ENCODE measurements around the gene SLC7A10.

GRCh38 chr19:33215438-33216197 is 10.0 kb downstream of the SLC7A10 start:
- TF ChIP-seq, protein P1, sequence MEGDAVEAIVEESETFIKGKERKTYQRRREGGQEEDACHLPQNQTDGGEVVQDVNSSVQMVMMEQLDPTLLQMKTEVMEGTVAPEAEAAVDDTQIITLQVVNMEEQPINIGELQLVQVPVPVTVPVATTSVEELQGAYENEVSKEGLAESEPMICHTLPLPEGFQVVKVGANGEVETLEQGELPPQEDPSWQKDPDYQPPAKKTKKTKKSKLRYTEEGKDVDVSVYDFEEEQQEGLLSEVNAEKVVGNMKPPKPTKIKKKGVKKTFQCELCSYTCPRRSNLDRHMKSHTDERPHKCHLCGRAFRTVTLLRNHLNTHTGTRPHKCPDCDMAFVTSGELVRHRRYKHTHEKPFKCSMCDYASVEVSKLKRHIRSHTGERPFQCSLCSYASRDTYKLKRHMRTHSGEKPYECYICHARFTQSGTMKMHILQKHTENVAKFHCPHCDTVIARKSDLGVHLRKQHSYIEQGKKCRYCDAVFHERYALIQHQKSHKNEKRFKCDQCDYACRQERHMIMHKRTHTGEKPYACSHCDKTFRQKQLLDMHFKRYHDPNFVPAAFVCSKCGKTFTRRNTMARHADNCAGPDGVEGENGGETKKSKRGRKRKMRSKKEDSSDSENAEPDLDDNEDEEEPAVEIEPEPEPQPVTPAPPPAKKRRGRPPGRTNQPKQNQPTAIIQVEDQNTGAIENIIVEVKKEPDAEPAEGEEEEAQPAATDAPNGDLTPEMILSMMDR (IDR thresholded peaks at IDR 0.05), result no peak
- TF ChIP-seq POLR2AphosphoS5 (IDR thresholded peaks at IDR 0.05), result no peak

Measured in breast epithelium (tissue), 3 donors.